Ovary (tissue), 9 donors: ENCODE data around the gene SLC22A12. TPM values are rescaled to one million over a fixed set of nuclear protein-coding genes. Genes with fewer than 3 reads are reported as not detected.

Experiments
- DNase-seq, 5 donors: peaks; one replicate each; pipeline ENCODE4 v3.0.0-alpha.2; 2019 to 2020
- H3K27ac ChIP-seq, 2 donors: fragments of 200-600 bp; one replicate each; pipeline versions ENCODE4 v1.5.1 to v1.8.0; 2019 to 2022
- H3K27me3 ChIP-seq: fragments of 200-600 bp; one replicate; pipeline ENCODE4 v1.8.0; 2022
- H3K36me3 ChIP-seq: fragments of 200-600 bp; sonication (generic); one replicate; pipeline ENCODE4 v1.5.1; 2019
- H3K4me1 ChIP-seq: one replicate; pipeline ENCODE4 v1.8.1; 2013; ENCODE audit warnings: mild to moderate bottlenecking, moderate library complexity; ENCODE audit not compliant: insufficient read depth
- H3K4me3 ChIP-seq: fragments of 200-600 bp; sonication (generic); one replicate; pipeline ENCODE4 v1.5.1; 2017
- H3K9me3 ChIP-seq, 2 donors: fragments of 200-600 bp in 1 of 2; sonication (generic) in 1 of 2; one replicate each; pipeline versions ENCODE4 v1.5.1 to v1.8.1; 2013 to 2019; ENCODE audit warnings: mild to moderate bottlenecking in 1 of 2, moderate library complexity in 1 of 2
- CTCF ChIP-seq, 3 donors: fragments of 450-650 bp in 2 of 3; fragments of 200-600 bp in 1 of 3; IDR thresholded peaks; one replicate each; pipeline versions ENCODE4 v1.5.1 to v1.8.0; 2016 to 2022; ENCODE audit warnings: antibody characterized with exemption in 3 of 3, mild to moderate bottlenecking in 1 of 3
- EP300 ChIP-seq: sonication (generic); formaldehyde crosslinking; IDR thresholded peaks from one replicate; pipeline ENCODE4 v1.6.1; 2017; ENCODE audit warnings: antibody characterized with exemption
- POLR2A ChIP-seq: fragments of 450-650 bp; IDR thresholded peaks from one replicate; pipeline ENCODE4 v1.6.1; 2017; ENCODE audit warnings: antibody characterized with exemption, mild to moderate bottlenecking, moderate library complexity
- WGBS, 3 donors: extraction: QIAGEN DNeasy Blood & Tissue Kit in 1 of 3; methylation state at CpG; one replicate each; pipeline versions ENCODE4 v1.1.5 to v1.1.7; 2013 to 2017; 5-methylcytosine and 5-hydroxymethylcytosine counted together
- intact Hi-C, 4 donors: fragments of 100-400 bp; cut with DNase I; formaldehyde crosslinking; loops; one replicate each; pipeline versions ENCODE4 v1.11.0 to v1.15.1; 2022 to 2023
- polyA plus RNA-seq, 2 donors: library from polyadenylated mRNA; stranded (reverse); fragments of 200-250 nt in 1 of 2; fragments of 350-450 nt in 1 of 2; fragmentation: Illumina TruSeq in 1 of 2; extraction: RNeasy Lipid Tissue Mini Kit (QIAGEN cat#74804) in 1 of 2; gene quantifications; one replicate each; pipeline ENCODE4 v1.2.3, GENCODE V29; 2013 to 2014
- total RNA-seq, 7 donors: library from RNA; depleted of rRNA in 2 of 7; stranded (reverse); fragments of >200 nt in 2 of 7; fragmentation: NEBNext Ultra II Directional in 3 of 7; extraction: Animal tissue kit (Norgen Biotek cat#: 25700) in 3 of 7; gene quantifications; one replicate each; pipeline versions ENCODE4 v1.1.0 to v1.2.4, GENCODE V29; 2016 to 2023
- donor health status: DM: no; HTN: no; CAD: no; lungs with moderate emphysema.
- donor health status: DM: no; HTN: no; CAD: no.
- donor health status: Bipolar disorder and iron deficiency.
- donor health status: DM: yes; HTN: yes; CAD: no.
- donor health status: DM: no; HTN: no; CAD: no.
- donor health status: DM: yes; HTN: yes; CAD: no.

SLC22A12 gene
- total and polyA plus RNA-seq, 9 donors = not detected

- Histone ChIP-seq H3K4me3 (peak overlapping the region; percentile 69), H3K4me1 (peaks cover 4% of the 10 kb centered on the region), H3K27ac (no peak overlapping the region), H3K36me3 (no peaks in the 10 kb centered on the region), H3K27me3 (no peaks in the 10 kb centered on the region), H3K9me3 (no peaks in the 10 kb centered on the region)
- TF ChIP-seq CTCF (IDR thresholded peaks at IDR 0.05) (no peak), EP300 (no peak), POLR2A (no peak)
- whole genome bisulfite sequencing, 3 donors = 17 to 19% (median 17%) methylated on average over 19 of the region's 19 CpGs
- intact Hi-C loops = no loop called here
- DNase-seq = no peak
Measured at GRCh38 chr11:64643920-64644646, 53.1 kb downstream of the SLC22A12 start.

- 50 to 55% (median 50%) methylated on average over 11 of the region's 11 CpGs for WGBS, 3 donors
- H3K27ac ChIP-seq = no peak overlapping the region
- DNase-seq = no peak
- H3K27me3 ChIP-seq = no peaks in the 10 kb centered on the region
- TF ChIP-seq CTCF (IDR thresholded peaks at IDR 0.05) = peak in 1 of 3 donors; percentile 18
- TF ChIP-seq POLR2A = no peak
- no peak for TF ChIP-seq EP300
- H3K4me3 ChIP-seq = no peak overlapping the region
- no peaks in the 10 kb centered on the region for H3K9me3 ChIP-seq
- H3K36me3 ChIP-seq = no peaks in the 10 kb centered on the region
- H3K4me1 ChIP-seq = peaks cover 4% of the 10 kb centered on the region
- intact Hi-C loops = no loop called here
Measured at GRCh38 chr11:64644647-64645275, 53.7 kb downstream of the SLC22A12 start.

- no peak overlapping the region for H3K27ac ChIP-seq
- intact Hi-C loops = no loop called here
- H3K36me3 ChIP-seq = no peaks in the 10 kb centered on the region
- no peaks in the 10 kb centered on the region for H3K9me3 ChIP-seq
- no peak for DNase-seq
- H3K4me3 ChIP-seq = no peak overlapping the region
- peaks cover 3% of the 10 kb centered on the region for H3K4me1 ChIP-seq
- no peak for TF ChIP-seq POLR2A
- no peaks in the 10 kb centered on the region for H3K27me3 ChIP-seq
- 78 to 82% (median 80%) methylated on average over 9 of the region's 9 CpGs for WGBS, 3 donors
Measured at GRCh38 chr11:64647019-64647779, 56.2 kb downstream of the SLC22A12 start.

- Histone ChIP-seq H3K27me3 (no peaks in the 10 kb centered on the region), H3K27ac (no peak overlapping the region), H3K4me1 (peaks cover 3% of the 10 kb centered on the region), H3K9me3 (no peaks in the 10 kb centered on the region), H3K4me3 (no peak overlapping the region), H3K36me3 (no peaks in the 10 kb centered on the region)
- WGBS, 3 donors = 89 to 95% (median 90%) methylated on average over 9 of the region's 9 CpGs
- no peak for DNase-seq
- intact Hi-C loops = loop anchor here in 1 of 4 donors (2.0 kb wide), 1 partner anchor 92 kb away; no protein-coding TSS in a partner anchor
- TF ChIP-seq CTCF (IDR thresholded peaks at IDR 0.05) = no peak
- TF ChIP-seq POLR2A = no peak
- TF ChIP-seq EP300 = no peak
Measured at GRCh38 chr11:64648551-64648950, 57.5 kb downstream of the SLC22A12 start.
